ENCODE measurements around the gene DSN1. TPM values are rescaled to one million over a fixed set of nuclear protein-coding genes. Genes with fewer than 3 reads are reported as not detected.

Gene DSN1
- total RNA-seq, 1 experiment from 2014 or later, result 27.2 TPM

DNA sequence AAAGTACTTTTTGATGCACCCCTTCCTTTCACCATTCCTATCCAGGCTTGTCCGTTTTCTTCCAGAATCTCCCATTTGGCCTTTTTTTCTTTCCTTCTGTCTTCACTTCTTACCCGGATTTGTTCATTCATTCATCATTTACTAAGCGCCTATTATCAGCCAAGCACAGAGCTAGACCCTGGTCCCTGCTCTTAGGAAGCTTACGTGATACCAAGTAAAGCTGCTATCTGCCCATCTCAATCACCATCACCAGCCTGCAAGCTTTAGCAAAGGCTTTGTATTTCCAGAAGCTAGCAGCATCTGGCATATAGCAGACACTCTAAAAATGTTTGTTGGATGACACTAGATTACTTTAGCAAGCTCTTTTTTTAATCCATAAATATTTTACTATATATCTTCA lies 32.5 kb downstream of the DSN1 start:
- Histone ChIP-seq H3K36me3 (ENCODE audit: control insufficient read depth, insufficient read depth, low read length) (no peaks in the 10 kb centered on the region), H3K4me1 (ENCODE audit: control insufficient read depth, insufficient read depth, low read length) (peaks cover 4% of the 10 kb centered on the region), H3K4me3 (ENCODE audit: low read depth in 2 of 2, low read length in 2 of 2) (no peak overlapping the region), H3K9me3 (ENCODE audit: control insufficient read depth, insufficient read depth, low read depth, low read length) (no peaks in the 10 kb centered on the region), H3K27me3 (ENCODE audit: control insufficient read depth, insufficient read depth, low read length) (no peaks in the 10 kb centered on the region), H3K27ac (ENCODE audit: low read length) (no peak overlapping the region)
- ATAC-seq (no peak), DNase-seq (ENCODE audit: low read depth, low spot score) (no peak)
- in situ Hi-C loops (cut with HindIII; ENCODE audit: low pct_unique_long_range_greater_than_20kb, low sequenced_read_pairs) (no loop called here), intact Hi-C loops (cut with micrococcal nuclease; ENCODE audit: unreplicated experiment) (no loop called here)
- no peak for TF ChIP-seq POLR2AphosphoS5 (IDR thresholded peaks at IDR 0.05; ENCODE audit: low read depth, low read length)
- no peak for TF ChIP-seq TCF7L2 (IDR thresholded peaks at IDR 0.05; ENCODE audit: low read depth, low read length)
- TF ChIP-seq, protein P1, sequence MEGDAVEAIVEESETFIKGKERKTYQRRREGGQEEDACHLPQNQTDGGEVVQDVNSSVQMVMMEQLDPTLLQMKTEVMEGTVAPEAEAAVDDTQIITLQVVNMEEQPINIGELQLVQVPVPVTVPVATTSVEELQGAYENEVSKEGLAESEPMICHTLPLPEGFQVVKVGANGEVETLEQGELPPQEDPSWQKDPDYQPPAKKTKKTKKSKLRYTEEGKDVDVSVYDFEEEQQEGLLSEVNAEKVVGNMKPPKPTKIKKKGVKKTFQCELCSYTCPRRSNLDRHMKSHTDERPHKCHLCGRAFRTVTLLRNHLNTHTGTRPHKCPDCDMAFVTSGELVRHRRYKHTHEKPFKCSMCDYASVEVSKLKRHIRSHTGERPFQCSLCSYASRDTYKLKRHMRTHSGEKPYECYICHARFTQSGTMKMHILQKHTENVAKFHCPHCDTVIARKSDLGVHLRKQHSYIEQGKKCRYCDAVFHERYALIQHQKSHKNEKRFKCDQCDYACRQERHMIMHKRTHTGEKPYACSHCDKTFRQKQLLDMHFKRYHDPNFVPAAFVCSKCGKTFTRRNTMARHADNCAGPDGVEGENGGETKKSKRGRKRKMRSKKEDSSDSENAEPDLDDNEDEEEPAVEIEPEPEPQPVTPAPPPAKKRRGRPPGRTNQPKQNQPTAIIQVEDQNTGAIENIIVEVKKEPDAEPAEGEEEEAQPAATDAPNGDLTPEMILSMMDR (IDR thresholded peaks at IDR 0.05), result no peak
- TF ChIP-seq SIN3A (IDR thresholded peaks at IDR 0.05; ENCODE audit: borderline replicate concordance, insufficient read depth, low read depth, low read length), result no peak
- TF ChIP-seq, protein P2, sequence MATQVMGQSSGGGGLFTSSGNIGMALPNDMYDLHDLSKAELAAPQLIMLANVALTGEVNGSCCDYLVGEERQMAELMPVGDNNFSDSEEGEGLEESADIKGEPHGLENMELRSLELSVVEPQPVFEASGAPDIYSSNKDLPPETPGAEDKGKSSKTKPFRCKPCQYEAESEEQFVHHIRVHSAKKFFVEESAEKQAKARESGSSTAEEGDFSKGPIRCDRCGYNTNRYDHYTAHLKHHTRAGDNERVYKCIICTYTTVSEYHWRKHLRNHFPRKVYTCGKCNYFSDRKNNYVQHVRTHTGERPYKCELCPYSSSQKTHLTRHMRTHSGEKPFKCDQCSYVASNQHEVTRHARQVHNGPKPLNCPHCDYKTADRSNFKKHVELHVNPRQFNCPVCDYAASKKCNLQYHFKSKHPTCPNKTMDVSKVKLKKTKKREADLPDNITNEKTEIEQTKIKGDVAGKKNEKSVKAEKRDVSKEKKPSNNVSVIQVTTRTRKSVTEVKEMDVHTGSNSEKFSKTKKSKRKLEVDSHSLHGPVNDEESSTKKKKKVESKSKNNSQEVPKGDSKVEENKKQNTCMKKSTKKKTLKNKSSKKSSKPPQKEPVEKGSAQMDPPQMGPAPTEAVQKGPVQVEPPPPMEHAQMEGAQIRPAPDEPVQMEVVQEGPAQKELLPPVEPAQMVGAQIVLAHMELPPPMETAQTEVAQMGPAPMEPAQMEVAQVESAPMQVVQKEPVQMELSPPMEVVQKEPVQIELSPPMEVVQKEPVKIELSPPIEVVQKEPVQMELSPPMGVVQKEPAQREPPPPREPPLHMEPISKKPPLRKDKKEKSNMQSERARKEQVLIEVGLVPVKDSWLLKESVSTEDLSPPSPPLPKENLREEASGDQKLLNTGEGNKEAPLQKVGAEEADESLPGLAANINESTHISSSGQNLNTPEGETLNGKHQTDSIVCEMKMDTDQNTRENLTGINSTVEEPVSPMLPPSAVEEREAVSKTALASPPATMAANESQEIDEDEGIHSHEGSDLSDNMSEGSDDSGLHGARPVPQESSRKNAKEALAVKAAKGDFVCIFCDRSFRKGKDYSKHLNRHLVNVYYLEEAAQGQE (IDR thresholded peaks at IDR 0.05; ENCODE audit: insufficient read depth in 1 of 2, low read depth in 2 of 2, low read length in 1 of 2), result no peak
- ChIA-PET CTCF (no interaction called here), POLR2A (no interaction called here)
- BruUV-seq (replicated peaks), result TSS peak; percentile 48

DNA sequence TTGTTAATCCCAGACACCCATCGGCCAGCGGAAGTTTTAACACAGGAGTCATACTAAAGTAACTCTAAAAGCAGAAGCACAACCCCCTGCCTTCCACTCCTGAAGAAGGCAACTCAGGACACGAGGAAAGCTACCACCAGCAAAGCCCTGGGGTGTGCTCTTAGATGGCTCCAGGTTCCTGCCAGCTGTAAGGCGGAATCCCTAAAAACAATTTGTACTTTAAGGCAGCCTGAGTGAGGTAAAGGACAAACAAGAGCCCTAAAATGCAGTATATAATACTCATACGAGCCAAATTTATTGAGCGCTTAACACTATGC lies 36.4 kb downstream of the DSN1 start:
- H3K9me3 ChIP-seq (ENCODE audit: control insufficient read depth, insufficient read depth, low read depth, low read length), result no peaks in the 10 kb centered on the region
- no peak overlapping the region for H3K4me3 ChIP-seq (ENCODE audit: low read depth in 2 of 2, low read length in 2 of 2)
- in situ Hi-C loops (cut with HindIII; ENCODE audit: low pct_unique_long_range_greater_than_20kb, low sequenced_read_pairs) (no loop called here), intact Hi-C loops (cut with micrococcal nuclease; ENCODE audit: unreplicated experiment) (no loop called here)
- no peak for TF ChIP-seq POLR2AphosphoS5 (IDR thresholded peaks at IDR 0.05; ENCODE audit: low read depth, low read length)
- TF ChIP-seq, protein P2 (IDR thresholded peaks at IDR 0.05; ENCODE audit: insufficient read depth in 1 of 2, low read depth in 2 of 2, low read length in 1 of 2), result no peak
- no peak for TF ChIP-seq SIN3A (IDR thresholded peaks at IDR 0.05; ENCODE audit: borderline replicate concordance, insufficient read depth, low read depth, low read length)
- TF ChIP-seq, protein P1 (IDR thresholded peaks at IDR 0.05), result no peak
- TF ChIP-seq TCF7L2 (IDR thresholded peaks at IDR 0.05; ENCODE audit: low read depth, low read length), result no peak
- H3K36me3 ChIP-seq (ENCODE audit: control insufficient read depth, insufficient read depth, low read length), result no peaks in the 10 kb centered on the region
- BruUV-seq (replicated peaks), result no TSS peak
- no peak overlapping the region for H3K27ac ChIP-seq (ENCODE audit: low read length)
- ATAC-seq, result no peak
- no peaks in the 10 kb centered on the region for H3K27me3 ChIP-seq (ENCODE audit: control insufficient read depth, insufficient read depth, low read length)
- ChIA-PET CTCF (interaction anchor here (1.0 kb wide), 1 partner anchor 18 kb away, joined by 4 read pairs; no protein-coding TSS in a partner anchor), POLR2A (no interaction called here)
- DNase-seq (ENCODE audit: low read depth, low spot score), result no peak
- no peaks in the 10 kb centered on the region for H3K4me1 ChIP-seq (ENCODE audit: control insufficient read depth, insufficient read depth, low read length)

Data from Panc1 (cell line).